ENCODE data around the gene PDIA3.
"Not testable (repeated sequence)": the region's sequence is repeated elsewhere in the genome, so short reads cannot be mapped to it uniquely, and the experiment has no call there.

DNA sequence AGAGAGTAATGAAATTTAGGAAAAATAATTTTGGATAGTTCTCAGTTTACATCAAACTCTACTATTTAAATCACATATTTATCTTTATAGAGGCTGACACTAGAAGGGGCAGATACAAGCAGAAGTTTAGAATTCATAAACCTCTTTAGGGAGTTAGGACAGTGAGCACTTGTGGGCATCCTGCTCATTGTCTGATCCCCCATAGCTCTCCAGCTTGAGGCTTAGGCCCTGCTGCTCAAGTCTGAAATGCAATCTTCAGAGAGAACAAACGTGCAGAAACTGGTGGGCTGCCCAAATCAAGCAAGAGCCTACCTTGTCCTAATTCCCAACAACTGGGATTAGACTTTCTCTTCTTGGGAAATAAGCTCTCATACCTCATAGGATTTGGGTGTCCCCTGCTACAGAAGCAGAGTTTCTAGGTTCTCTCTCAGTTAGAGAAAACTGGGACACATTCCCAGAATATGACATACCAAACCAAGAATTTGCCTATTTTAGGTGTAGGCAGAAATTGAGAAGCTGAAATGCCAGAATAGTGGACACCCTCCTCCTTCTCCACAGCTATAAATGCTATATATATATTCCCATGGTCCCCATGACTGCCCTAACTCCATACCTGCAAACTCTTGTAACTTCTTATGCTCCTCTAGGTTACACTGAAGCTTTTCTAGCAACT lies 18.0 kb upstream of the PDIA3 start:
- TF ChIP-seq, protein P1, sequence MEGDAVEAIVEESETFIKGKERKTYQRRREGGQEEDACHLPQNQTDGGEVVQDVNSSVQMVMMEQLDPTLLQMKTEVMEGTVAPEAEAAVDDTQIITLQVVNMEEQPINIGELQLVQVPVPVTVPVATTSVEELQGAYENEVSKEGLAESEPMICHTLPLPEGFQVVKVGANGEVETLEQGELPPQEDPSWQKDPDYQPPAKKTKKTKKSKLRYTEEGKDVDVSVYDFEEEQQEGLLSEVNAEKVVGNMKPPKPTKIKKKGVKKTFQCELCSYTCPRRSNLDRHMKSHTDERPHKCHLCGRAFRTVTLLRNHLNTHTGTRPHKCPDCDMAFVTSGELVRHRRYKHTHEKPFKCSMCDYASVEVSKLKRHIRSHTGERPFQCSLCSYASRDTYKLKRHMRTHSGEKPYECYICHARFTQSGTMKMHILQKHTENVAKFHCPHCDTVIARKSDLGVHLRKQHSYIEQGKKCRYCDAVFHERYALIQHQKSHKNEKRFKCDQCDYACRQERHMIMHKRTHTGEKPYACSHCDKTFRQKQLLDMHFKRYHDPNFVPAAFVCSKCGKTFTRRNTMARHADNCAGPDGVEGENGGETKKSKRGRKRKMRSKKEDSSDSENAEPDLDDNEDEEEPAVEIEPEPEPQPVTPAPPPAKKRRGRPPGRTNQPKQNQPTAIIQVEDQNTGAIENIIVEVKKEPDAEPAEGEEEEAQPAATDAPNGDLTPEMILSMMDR (IDR thresholded peaks at IDR 0.05) = not testable (repeated sequence)
- TF ChIP-seq POLR2AphosphoS5 (IDR thresholded peaks at IDR 0.05) = not testable (repeated sequence)
